GM12891 (cell line): ENCODE results near the gene RACK1.
A peak's percentile ranks its signal among the peaks of the same experiment; 100 is the strongest.

ENCODE experiments used
- DNase-seq: peaks from one replicate; pipeline ENCODE4 v3.0.0; 2011; ENCODE audit warnings: low spot score; ENCODE audit not compliant: insufficient read length
- FAIRE-seq: peaks from 2 replicates; lab custom pipeline; 2011; peaks lifted over from hg19 to GRCh38; lab: Jason Lieb, UNC
- PAX5 ChIP-seq: IDR thresholded peaks from 2 replicates; pipeline ENCODE4 v1.6.1; 2011; ENCODE audit warnings: low read length, moderate library complexity, mild to moderate bottlenecking; ENCODE audit not compliant: insufficient read depth, severe bottlenecking
- POLR2A ChIP-seq: IDR thresholded peaks from 2 replicates; pipeline ENCODE4 v1.6.1; 2011; ENCODE audit warnings: low read depth, low read length, control low read depth
- POLR2AphosphoS5 ChIP-seq: IDR thresholded peaks from 2 replicates; pipeline ENCODE4 v1.6.1; 2011; ENCODE audit warnings: low read depth, low read length, control low read depth
- POU2F2 ChIP-seq: IDR thresholded peaks from 2 replicates; pipeline ENCODE4 v1.6.1; 2011; ENCODE audit warnings: low read depth, mild to moderate bottlenecking, control low read depth, low read length, moderate library complexity
- SPI1 ChIP-seq: IDR thresholded peaks from 2 replicates; pipeline ENCODE4 v1.6.1; 2011; ENCODE audit warnings: low read depth, low read length, control low read depth
- TAF1 ChIP-seq: IDR thresholded peaks from 2 replicates; pipeline ENCODE4 v1.6.1; 2011; ENCODE audit warnings: low read depth, low read length, control low read depth

RACK1 gene

GRCh38 chr5:181243018-181243563 is 615 bp downstream of the RACK1 start:
- TF ChIP-seq TAF1, result no peak
- no peak for TF ChIP-seq POLR2A
- no peak for TF ChIP-seq POU2F2
- TF ChIP-seq SPI1, result no peak
- TF ChIP-seq PAX5, result no peak
- TF ChIP-seq POLR2AphosphoS5, result no peak
- no peak for FAIRE-seq
- DNase-seq, result no peak

- TF ChIP-seq POLR2A, result no peak
- no peak for TF ChIP-seq POLR2AphosphoS5
- no peak for TF ChIP-seq TAF1
- no peak for TF ChIP-seq POU2F2
- TF ChIP-seq SPI1, result no peak
- TF ChIP-seq PAX5, result no peak
- FAIRE-seq (no peak), DNase-seq (no peak)
Measured at GRCh38 chr5:181242031-181242451, 1.7 kb downstream of the RACK1 start.

GRCh38 chr5:181241393-181241975 is 2.2 kb downstream of the RACK1 start:
- FAIRE-seq, result no peak
- no peak for DNase-seq

GRCh38 chr5:181239062-181239663 is 4.5 kb downstream of the RACK1 start:
- no peak for DNase-seq
- TF ChIP-seq POLR2AphosphoS5 (peak; percentile 40), TAF1 (no peak)
- no peak for FAIRE-seq

More at GRCh38 chr5:181241393-181241975, 2.2 kb downstream of the RACK1 start:
- TF ChIP-seq SPI1 (no peak), POLR2AphosphoS5 (0 out of 2 replicates have a peak, but pooled peaks have one; percentile 18)

GRCh38 chr5:181237729-181238385 is 5.8 kb downstream of the RACK1 start:
- DNase-seq (no peak), FAIRE-seq (no peak)
- TF ChIP-seq POLR2A (peak; percentile 11), PAX5 (no peak), POLR2AphosphoS5 (peak; percentile 72; the same call in 1 of the 2 replicates), TAF1 (no peak), SPI1 (no peak), POU2F2 (0 out of 2 replicates have a peak, but pooled peaks have one; percentile 33)

- no peak for TF ChIP-seq PAX5
- TF ChIP-seq POU2F2, result no peak
- TF ChIP-seq POLR2A, result peak; percentile 57; the same call in 1 of the 2 replicates
- FAIRE-seq (no peak), DNase-seq (no peak)
Measured at GRCh38 chr5:181236954-181237641, 6.6 kb downstream of the RACK1 start.

- DNase-seq (no peak), FAIRE-seq (no peak)
- TF ChIP-seq POLR2A, result 0 out of 2 replicates have a peak, but pooled peaks have one; percentile 16
- TF ChIP-seq PAX5, result no peak
- no peak for TF ChIP-seq POU2F2
- TF ChIP-seq SPI1, result no peak
- TF ChIP-seq POLR2AphosphoS5, result no peak; the same call in 1 of the 2 replicates
- no peak for TF ChIP-seq TAF1
Measured at GRCh38 chr5:181236471-181236870, 7.2 kb downstream of the RACK1 start.

GRCh38 chr5:181235689-181236366 is 7.9 kb downstream of the RACK1 start:
- FAIRE-seq, result no peak

GRCh38 chr5:181235323-181235688 is 8.4 kb downstream of the RACK1 start:
- TF ChIP-seq POU2F2 (no peak), TAF1 (no peak), PAX5 (no peak), POLR2AphosphoS5 (no peak), POLR2A (no peak), SPI1 (no peak)
- FAIRE-seq (no peak), DNase-seq (no peak)

More at GRCh38 chr5:181235689-181236366, 7.9 kb downstream of the RACK1 start:
- TF ChIP-seq POLR2A (peak; percentile 81), POLR2AphosphoS5 (peak; percentile 84), PAX5 (no peak)
- DNase-seq, result no peak
